ENCODE results near the gene NGFR. TPM values are rescaled to one million over a fixed set of nuclear protein-coding genes. Genes with fewer than 3 reads are reported as not detected.

NGFR gene
- total RNA-seq, 2 donors from 2014 or later: 0.11 to 0.50 TPM

- ATAC-seq (replicated peaks): no peak
- no peak overlapping the region for H3K27ac Mint-ChIP-seq
- no peaks in the 10 kb centered on the region for H3K36me3 Mint-ChIP-seq (ENCODE audit: low read depth)
- peaks cover 14% of the 10 kb centered on the region for H3K27me3 Mint-ChIP-seq
- H3K9me3 Mint-ChIP-seq: no peaks in the 10 kb centered on the region
- H3K4me3 Mint-ChIP-seq: no peak overlapping the region
- H3K4me1 Mint-ChIP-seq: no peaks in the 10 kb centered on the region
These were observed 28.1 kb downstream of the NGFR start for GRCh38 chr17:49523196-49523595.

- Mint-ChIP-seq H3K27ac (no peak overlapping the region), H3K9me3 (no peaks in the 10 kb centered on the region), H3K36me3 (ENCODE audit: low read depth) (no peaks in the 10 kb centered on the region), H3K4me1 (no peaks in the 10 kb centered on the region), H3K4me3 (no peak overlapping the region), H3K27me3 (peaks cover 17% of the 10 kb centered on the region)
- no peak for ATAC-seq (replicated peaks)
These were observed 28.8 kb downstream of the NGFR start for GRCh38 chr17:49523706-49524472.

- ATAC-seq (replicated peaks): no peak
- Mint-ChIP-seq H3K27me3 (peaks cover 22% of the 10 kb centered on the region), H3K4me1 (no peaks in the 10 kb centered on the region), H3K36me3 (ENCODE audit: low read depth) (no peaks in the 10 kb centered on the region), H3K9me3 (no peaks in the 10 kb centered on the region), H3K4me3 (no peak overlapping the region), H3K27ac (no peak overlapping the region)
These were observed 29.6 kb downstream of the NGFR start for GRCh38 chr17:49524473-49525359.

- H3K4me1 Mint-ChIP-seq: no peaks in the 10 kb centered on the region
These were observed 31.0 kb downstream of the NGFR start for GRCh38 chr17:49525831-49526741.

GRCh38 chr17:49527927-49528651 is 33.0 kb downstream of the NGFR start:
- ATAC-seq (replicated peaks): no peak
- H3K27me3 Mint-ChIP-seq: peaks cover 17% of the 10 kb centered on the region
- no peak overlapping the region for H3K4me3 Mint-ChIP-seq
- no peaks in the 10 kb centered on the region for H3K9me3 Mint-ChIP-seq
- H3K27ac Mint-ChIP-seq: no peak overlapping the region
- H3K36me3 Mint-ChIP-seq (ENCODE audit: low read depth): no peaks in the 10 kb centered on the region
- no peaks in the 10 kb centered on the region for H3K4me1 Mint-ChIP-seq

More at GRCh38 chr17:49525831-49526741, 31.0 kb downstream of the NGFR start:
- no peak for ATAC-seq (replicated peaks)
- Mint-ChIP-seq H3K9me3 (no peaks in the 10 kb centered on the region), H3K4me3 (no peak overlapping the region), H3K27me3 (peaks cover 17% of the 10 kb centered on the region), H3K36me3 (ENCODE audit: low read depth) (no peaks in the 10 kb centered on the region), H3K27ac (no peak overlapping the region)

- no peak for ATAC-seq (replicated peaks)
- Mint-ChIP-seq H3K27me3 (peaks cover 23% of the 10 kb centered on the region), H3K36me3 (ENCODE audit: low read depth) (no peaks in the 10 kb centered on the region), H3K4me3 (no peak overlapping the region), H3K4me1 (no peaks in the 10 kb centered on the region), H3K27ac (no peak overlapping the region), H3K9me3 (no peaks in the 10 kb centered on the region)
These were observed 33.9 kb downstream of the NGFR start for GRCh38 chr17:49528966-49529365.

GRCh38 chr17:49530118-49530517 is 35.0 kb downstream of the NGFR start:
- H3K9me3 Mint-ChIP-seq: no peaks in the 10 kb centered on the region
- H3K27me3 Mint-ChIP-seq: peaks cover 27% of the 10 kb centered on the region
- H3K4me1 Mint-ChIP-seq: no peaks in the 10 kb centered on the region
- H3K36me3 Mint-ChIP-seq (ENCODE audit: low read depth): no peaks in the 10 kb centered on the region
- no peak for ATAC-seq (replicated peaks)
- no peak overlapping the region for H3K4me3 Mint-ChIP-seq
- no peak overlapping the region for H3K27ac Mint-ChIP-seq

- Mint-ChIP-seq H3K9me3 (no peaks in the 10 kb centered on the region), H3K4me1 (no peaks in the 10 kb centered on the region), H3K27me3 (peaks cover 9% of the 10 kb centered on the region), H3K36me3 (ENCODE audit: low read depth) (no peaks in the 10 kb centered on the region), H3K4me3 (no peak overlapping the region), H3K27ac (no peak overlapping the region)
- ATAC-seq (replicated peaks): no peak
These were observed 48.8 kb downstream of the NGFR start for GRCh38 chr17:49543860-49544259.

GRCh38 chr17:49545007-49545660 is 50.0 kb downstream of the NGFR start:
- ATAC-seq (replicated peaks): no peak
- H3K4me1 Mint-ChIP-seq: no peaks in the 10 kb centered on the region
- peaks cover 7% of the 10 kb centered on the region for H3K27me3 Mint-ChIP-seq
- no peaks in the 10 kb centered on the region for H3K9me3 Mint-ChIP-seq
- no peaks in the 10 kb centered on the region for H3K36me3 Mint-ChIP-seq (ENCODE audit: low read depth)
- H3K27ac Mint-ChIP-seq: no peak overlapping the region
- H3K4me3 Mint-ChIP-seq: no peak overlapping the region

- no peak for ATAC-seq (replicated peaks)
- Mint-ChIP-seq H3K36me3 (ENCODE audit: low read depth) (no peaks in the 10 kb centered on the region), H3K4me1 (no peaks in the 10 kb centered on the region), H3K4me3 (no peak overlapping the region), H3K9me3 (no peaks in the 10 kb centered on the region), H3K27ac (no peak overlapping the region), H3K27me3 (peaks cover 7% of the 10 kb centered on the region)
These were observed 50.9 kb downstream of the NGFR start for GRCh38 chr17:49545806-49546545.

GRCh38 chr17:49546546-49547535 is 51.7 kb downstream of the NGFR start:
- no peak overlapping the region for H3K27ac Mint-ChIP-seq

GRCh38 chr17:49547566-49547965 is 52.5 kb downstream of the NGFR start:
- Mint-ChIP-seq H3K27me3 (peaks cover 7% of the 10 kb centered on the region), H3K27ac (no peak overlapping the region), H3K4me3 (no peak overlapping the region), H3K4me1 (no peaks in the 10 kb centered on the region), H3K9me3 (no peaks in the 10 kb centered on the region), H3K36me3 (ENCODE audit: low read depth) (no peaks in the 10 kb centered on the region)
- ATAC-seq (replicated peaks): no peak

More at GRCh38 chr17:49546546-49547535, 51.7 kb downstream of the NGFR start:
- H3K36me3 Mint-ChIP-seq (ENCODE audit: low read depth): no peaks in the 10 kb centered on the region
- peaks cover 7% of the 10 kb centered on the region for H3K27me3 Mint-ChIP-seq
- H3K4me1 Mint-ChIP-seq: no peaks in the 10 kb centered on the region
- H3K4me3 Mint-ChIP-seq: no peak overlapping the region
- H3K9me3 Mint-ChIP-seq: no peaks in the 10 kb centered on the region
- no peak for ATAC-seq (replicated peaks)
